ENCODE measurements around the gene SSBP3.

DNA sequence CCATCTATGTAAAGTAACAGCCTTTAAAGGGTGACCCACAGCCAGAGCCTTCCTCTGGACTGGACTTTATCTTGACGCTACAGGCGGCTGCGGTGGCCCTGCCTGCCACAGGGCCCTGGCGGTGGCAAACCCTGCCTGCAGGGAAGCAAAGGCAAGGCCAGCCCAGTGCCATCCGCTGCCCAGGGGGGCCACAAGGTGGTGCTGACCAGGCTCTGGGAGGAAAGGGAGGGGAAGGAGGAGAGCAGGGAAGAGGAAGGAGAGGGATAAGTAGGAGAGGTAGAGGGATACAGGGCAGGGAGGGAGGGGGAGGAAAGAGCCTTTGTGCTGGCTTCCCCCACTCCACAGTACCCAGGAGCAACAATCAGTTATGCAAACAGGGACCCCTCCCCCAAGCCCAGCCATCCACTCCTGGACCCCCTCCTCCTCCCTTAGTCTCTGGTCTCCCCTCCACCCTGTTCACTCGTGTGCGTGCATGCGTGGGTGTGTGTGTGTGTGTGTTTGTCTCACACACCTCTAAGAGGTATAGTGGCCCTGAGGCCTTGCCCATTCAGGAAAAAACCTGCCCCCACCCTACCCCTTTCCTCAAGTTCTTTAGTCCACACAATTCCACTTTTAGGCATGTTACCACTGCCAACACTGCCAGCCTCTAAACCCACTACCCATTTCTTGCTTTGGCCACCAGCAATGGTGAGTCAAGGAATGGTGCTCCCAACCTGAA lies 30.3 kb downstream of the SSBP3 start:
- TF ChIP-seq JUNB (CRISPR knock-in tag; IDR thresholded peaks at IDR 0.05; ENCODE audit: borderline replicate concordance) (no peak), PHB2 (IDR thresholded peaks at IDR 0.05; ENCODE audit: partially characterized antibody) (no peak), PHF8 (CRISPR knock-in tag; IDR thresholded peaks at IDR 0.05) (no peak), FOSL1 (CRISPR knock-in tag; IDR thresholded peaks at IDR 0.05; ENCODE audit: borderline replicate concordance) (no peak), EZH2 (conservative IDR thresholded peaks at IDR 0.05; ENCODE audit: low read depth, low read length) (no peak), NAIF1 (CRISPR knock-in tag; IDR thresholded peaks at IDR 0.05; ENCODE audit: borderline replicate concordance) (no peak), ZNF776 (CRISPR knock-in tag; IDR thresholded peaks at IDR 0.05) (no peak), PATZ1 (CRISPR knock-in tag; IDR thresholded peaks at IDR 0.05) (no peak), ZNF790 (CRISPR knock-in tag; IDR thresholded peaks at IDR 0.05; ENCODE audit: borderline replicate concordance) (no peak), SMARCC2 (IDR thresholded peaks at IDR 0.05) (no peak), ZHX1 (CRISPR knock-in tag; IDR thresholded peaks at IDR 0.05; ENCODE audit: low read depth) (no peak), MLX (CRISPR knock-in tag; IDR thresholded peaks at IDR 0.05) (no peak)
